NCI-H2196 (cell line): ENCODE results near the gene KDM6B.
A peak's percentile ranks its signal among the peaks of the same experiment; 100 is the strongest.

ENCODE experiments used
- DNase-seq: peaks from one replicate; lab custom pipeline; 2025; ENCODE audit not compliant: unreplicated experiment; lab: John Stamatoyannopoulos, UW

The KDM6B gene

GRCh38 chr17:7875804-7876370, 41.9 kb downstream of the KDM6B start:
- DNase-seq, result no peak

GRCh38 chr17:7878234-7878633, 44.2 kb downstream of the KDM6B start:
- DNase-seq, result no peak

DNA sequence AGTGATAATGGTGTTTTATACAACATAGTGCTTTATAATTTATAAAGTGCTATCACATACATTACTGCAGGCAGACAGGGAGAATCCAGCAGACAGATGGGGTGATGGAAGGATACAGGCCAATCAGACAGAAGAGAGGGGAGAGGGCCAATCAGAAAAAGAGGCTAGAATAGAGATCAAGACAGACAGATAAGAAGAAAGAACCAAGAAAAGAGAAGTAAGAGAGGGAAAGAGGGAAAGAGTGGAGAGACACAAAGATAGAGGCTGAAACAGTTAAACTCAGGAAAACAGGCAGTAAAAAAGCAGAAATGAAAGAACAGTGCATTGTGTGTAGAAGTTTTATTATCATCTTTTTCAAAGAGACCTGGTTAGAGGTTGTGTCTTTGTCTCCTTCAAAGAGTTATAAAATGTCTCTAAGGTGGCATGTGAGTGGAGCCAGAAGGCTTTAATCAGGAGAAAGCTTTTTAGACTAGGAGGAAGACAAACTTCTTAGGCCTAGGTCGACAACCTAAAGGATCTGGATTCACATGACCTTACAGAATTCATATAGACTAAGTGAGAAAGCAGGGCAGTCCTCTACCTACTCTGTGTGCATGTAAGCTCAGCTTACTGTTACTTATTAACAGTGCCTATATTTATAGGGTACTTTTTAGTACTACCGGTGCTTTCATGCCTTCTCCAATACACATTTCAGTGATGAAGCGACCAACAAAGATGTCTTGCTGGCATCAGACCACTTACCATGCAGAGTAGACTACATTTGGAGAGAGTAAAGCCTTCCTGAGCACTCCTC, 46.3 kb downstream of the KDM6B start:
- DNase-seq, result no peak

DNA sequence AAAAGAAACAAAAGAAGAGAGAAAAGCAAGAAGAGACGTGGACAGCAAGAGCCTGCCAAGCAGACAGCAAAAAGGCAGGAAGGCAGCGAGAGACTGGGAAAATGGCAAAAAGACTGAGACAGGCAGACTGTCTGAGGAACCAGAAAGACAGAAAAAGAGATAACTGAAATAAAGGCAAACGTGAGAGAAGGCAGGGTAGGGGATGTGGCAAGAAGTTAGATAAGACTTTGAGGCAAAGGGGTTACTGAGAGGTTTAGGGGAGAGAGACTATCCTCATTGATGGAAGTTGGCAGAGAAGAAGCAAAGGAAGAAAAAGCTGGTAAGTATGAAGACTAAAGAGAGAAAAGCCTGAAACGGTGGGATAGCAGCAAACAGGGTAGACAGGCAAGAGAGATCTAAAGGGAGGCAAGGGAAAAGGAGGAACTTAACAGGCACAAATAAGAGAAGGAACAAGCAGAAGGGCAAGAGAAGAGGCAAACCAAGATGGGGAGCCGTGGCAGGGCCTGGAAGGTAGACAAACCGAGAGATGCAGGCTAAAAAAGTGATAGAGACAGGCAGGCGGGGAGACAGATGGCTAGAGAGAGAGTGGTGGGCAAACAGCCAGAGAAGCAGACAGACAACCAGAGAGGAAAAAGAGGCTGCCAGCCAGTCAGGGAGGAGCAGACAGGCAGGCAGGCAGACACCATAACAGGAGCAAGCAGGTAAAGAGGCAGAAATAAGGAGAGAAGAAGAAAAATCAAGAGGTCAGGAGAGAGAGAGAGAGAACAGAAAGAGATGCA, 47.4 kb downstream of the KDM6B start:
- peak; percentile 39 for DNase-seq

GRCh38 chr17:7882068-7882467, 48.1 kb downstream of the KDM6B start:
- peak; percentile 39 for DNase-seq

- DNase-seq, result no peak
Observed at GRCh38 chr17:7882629-7883028, 48.6 kb downstream of the KDM6B start.
